NOMO-1 treated with dmso at 0.1 percent for 144 hours (cell line): ENCODE measurements around the gene EIF3F.

Experiments
- DNase-seq: peaks from one replicate; lab custom pipeline; 2025; ENCODE audit not compliant: unreplicated experiment; lab: John Stamatoyannopoulos, UW

EIF3F gene

DNA sequence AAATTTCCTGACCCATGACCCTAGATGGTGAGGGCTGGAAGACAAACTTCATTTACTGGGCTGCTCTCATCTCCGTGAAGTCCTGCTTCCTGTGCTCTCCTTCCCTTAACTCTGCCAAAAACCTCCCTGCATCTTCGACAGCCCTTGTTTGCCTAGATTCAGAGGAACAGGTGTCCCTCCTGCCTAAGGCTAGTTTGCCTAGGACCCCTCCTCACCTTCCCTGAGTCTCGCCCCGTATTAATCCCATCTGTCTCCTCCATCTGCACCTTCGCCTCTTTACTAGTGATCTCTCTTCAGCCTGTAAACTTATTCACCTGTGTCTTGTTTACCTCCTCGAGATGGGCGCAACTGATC lies 33.1 kb downstream of the EIF3F start:
- no peak for DNase-seq

DNA sequence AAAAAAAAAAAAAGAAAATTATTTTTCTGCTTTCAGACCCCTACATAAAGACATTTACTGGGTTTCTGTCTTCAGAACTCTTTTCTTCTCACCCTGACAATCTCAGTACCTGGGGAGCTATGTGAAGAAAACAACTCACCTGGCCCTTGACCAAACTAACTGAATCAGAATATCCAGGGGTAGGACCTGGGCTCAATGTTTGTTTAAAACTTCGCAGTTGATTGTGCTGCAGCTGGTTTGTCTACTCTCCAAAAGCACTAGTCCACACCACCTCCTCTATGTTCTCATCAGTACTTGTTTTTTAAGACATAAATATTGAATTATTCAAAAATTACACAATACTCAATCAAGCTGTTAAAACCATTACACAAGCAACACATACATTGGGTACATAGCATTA lies 34.8 kb downstream of the EIF3F start:
- DNase-seq, result no peak

- DNase-seq, result no peak
Measured at GRCh38 chr11:8022876-8023275, 35.7 kb downstream of the EIF3F start.

GRCh38 chr11:8023831-8024555 lies 36.9 kb downstream of the EIF3F start:
- DNase-seq, result no peak

DNA sequence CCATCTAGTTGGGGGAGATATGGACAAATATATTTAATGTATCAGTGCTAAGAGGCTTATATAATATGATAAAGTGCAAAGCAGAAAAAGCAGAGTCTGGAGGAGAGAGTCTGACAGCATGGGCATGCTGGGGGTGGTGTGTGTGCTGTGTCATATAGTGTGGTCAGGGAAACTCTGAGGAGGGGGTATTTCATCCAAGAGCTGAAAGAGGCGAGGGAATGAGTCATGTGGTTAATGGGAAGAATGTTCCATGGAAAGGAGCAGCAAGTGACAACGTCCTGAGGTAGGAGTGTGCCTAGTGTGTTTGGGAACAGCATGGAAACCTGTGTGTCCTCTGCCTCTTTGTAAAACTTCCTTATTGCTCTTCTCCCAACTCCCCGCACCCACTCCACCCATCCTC lies 38.0 kb downstream of the EIF3F start:
- DNase-seq, result no peak

GRCh38 chr11:8025816-8026215 lies 38.7 kb downstream of the EIF3F start:
- DNase-seq, result no peak

- no peak for DNase-seq
Measured at GRCh38 chr11:8026982-8027381, 39.8 kb downstream of the EIF3F start.

DNA sequence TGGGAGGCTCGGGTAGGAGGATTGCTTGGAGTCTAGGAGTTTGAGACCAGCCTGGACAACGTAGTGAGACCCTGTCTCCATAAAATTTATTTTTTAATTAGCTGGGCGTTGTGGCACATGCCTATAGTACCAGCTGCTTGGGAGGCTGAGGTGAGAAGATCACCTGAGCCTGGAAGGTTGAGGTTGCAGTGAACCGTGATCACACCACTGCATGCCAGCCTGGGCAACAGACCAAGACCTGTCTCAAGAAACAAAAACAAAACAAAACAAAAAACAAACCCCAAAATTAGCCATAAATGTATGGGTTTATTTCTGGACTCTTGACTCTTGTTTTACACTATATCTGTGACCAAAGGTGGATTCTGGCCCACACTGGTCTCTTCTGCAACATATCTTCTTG lies 41.6 kb downstream of the EIF3F start:
- DNase-seq, result no peak

GRCh38 chr11:8030526-8031247 lies 43.5 kb downstream of the EIF3F start:
- DNase-seq, result no peak

- no peak for DNase-seq
Measured at GRCh38 chr11:8031248-8032115, 44.3 kb downstream of the EIF3F start.

- no peak for DNase-seq
Measured at GRCh38 chr11:8032122-8032521, 45.0 kb downstream of the EIF3F start.

GRCh38 chr11:8032576-8033304 lies 45.6 kb downstream of the EIF3F start:
- no peak for DNase-seq

DNA sequence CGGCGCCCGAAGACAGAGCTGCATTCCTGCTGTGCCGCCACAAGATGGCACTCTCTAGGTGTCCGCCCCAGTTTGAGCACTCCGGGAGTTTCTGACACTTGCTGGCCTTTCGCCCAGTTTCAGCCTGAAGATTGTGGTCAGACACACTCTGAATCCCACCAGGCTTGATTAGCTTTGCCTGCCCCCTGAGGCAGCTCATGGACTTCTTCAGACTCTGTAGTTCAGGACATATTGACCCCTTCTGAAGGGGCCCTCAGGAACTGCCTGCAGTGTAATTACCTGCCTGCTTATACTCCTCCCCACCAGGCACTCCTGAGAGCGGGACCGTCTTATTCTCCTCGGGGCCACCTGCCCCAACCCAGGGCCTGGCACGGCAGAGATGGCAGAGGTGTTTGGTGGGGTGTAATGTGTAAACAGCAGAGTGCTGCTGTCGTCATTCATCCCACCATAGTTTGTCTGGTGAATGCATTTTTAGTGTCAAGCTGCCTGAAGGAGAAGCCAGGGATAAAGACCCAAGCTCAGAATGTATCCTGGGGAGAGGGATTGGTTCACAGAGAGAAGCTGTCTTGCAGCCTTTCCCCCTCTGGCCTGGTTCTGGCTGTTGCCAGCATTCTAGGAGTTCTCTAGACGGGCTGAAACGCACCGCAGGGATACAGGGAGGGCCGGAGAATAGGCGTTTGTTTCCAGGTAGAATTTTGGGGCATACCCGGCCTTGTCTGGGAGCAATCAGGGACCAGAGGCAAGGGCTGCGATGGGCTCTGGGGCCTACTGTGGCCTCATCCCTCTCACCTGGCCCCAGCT lies 46.4 kb downstream of the EIF3F start:
- peak; percentile 30 for DNase-seq

- no peak for DNase-seq
Measured at GRCh38 chr11:8034106-8034585, 47.0 kb downstream of the EIF3F start.

- DNase-seq, result no peak
Measured at GRCh38 chr11:8034604-8035190, 47.6 kb downstream of the EIF3F start.

GRCh38 chr11:8035200-8035855 lies 48.2 kb downstream of the EIF3F start:
- no peak for DNase-seq

DNA sequence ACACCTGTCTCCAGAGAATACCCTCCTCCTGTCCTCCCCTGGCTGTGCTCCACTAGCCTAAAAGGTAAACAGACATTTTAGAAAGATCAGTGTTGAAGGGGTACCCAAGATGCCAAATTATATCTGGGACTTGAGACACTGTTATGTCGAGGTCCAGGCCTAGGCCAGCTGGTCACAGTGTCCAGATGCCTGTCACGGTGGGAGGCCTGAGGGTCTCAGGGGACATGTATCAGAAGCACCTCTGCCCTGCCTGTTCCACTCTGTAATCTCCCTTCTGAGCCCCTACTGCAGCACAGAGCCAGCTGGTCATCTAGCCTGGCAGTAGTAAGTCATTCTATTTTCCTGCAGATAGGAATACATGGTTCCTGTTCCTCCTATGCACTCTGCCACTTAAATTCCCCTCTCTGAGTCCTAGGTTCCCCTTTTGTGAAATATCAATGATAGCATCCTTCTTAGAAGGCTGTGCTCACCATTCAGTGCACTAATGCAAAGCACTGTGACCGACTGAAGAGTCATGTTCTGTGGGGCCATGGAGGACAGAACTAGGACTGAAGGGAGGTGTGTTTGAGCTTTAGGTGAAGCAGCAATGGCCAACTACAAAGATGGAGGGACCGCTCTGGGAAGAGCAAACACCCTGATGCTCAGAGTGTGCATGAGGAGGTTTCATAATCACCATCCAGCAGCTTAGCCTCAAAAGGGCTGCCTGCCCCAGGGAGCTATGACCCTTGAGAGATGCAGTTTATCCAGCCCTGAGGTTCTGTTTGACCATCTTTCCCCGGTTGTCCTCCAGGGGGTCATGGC lies 49.1 kb downstream of the EIF3F start:
- no peak for DNase-seq

GRCh38 chr11:8036986-8037385 lies 49.8 kb downstream of the EIF3F start:
- DNase-seq, result no peak
